ENCODE results near the gene CD63. TPM values are rescaled to one million over a fixed set of nuclear protein-coding genes. Genes with fewer than 3 reads are reported as not detected.

The CD63 gene
- polyA plus RNA-seq, 2 donors: 334 to 463 TPM

GRCh38 chr12:55715833-55716581, 12.8 kb downstream of the CD63 start, which contains the start of gene BLOC1S1:
Gene BLOC1S1, plus strand, starts transcription at chr12:55716046. Its CDS starts 6 bp downstream, at chr12:55716052.
- Histone ChIP-seq H3K36me3 (ENCODE audit: control insufficient read depth in 2 of 2, insufficient read depth in 2 of 2, low read length in 1 of 2) (peaks cover 0 to 3% of the 10 kb centered on the region in 2 donors), H3K27ac (ENCODE audit: low read depth in 2 of 2, low read length in 1 of 2) (peak within 1 kb of the TSS; percentile 98 to 99), H3K9me3 (ENCODE audit: control insufficient read depth in 2 of 2, insufficient read depth in 1 of 2, low read depth in 1 of 2, low read length in 1 of 2) (no peaks in the 10 kb centered on the region), H3K4me1 (ENCODE audit: control insufficient read depth in 2 of 2, insufficient read depth in 2 of 2, low read length in 1 of 2) (peaks cover 4 to 23% of the 10 kb centered on the region in 2 donors), H3K27me3 (ENCODE audit: control insufficient read depth in 1 of 2, insufficient read depth in 2 of 2, low read length in 2 of 2) (no peaks in the 10 kb centered on the region), H3K4me3 (ENCODE audit: low read depth in 1 of 2, low read length in 2 of 2) (peak within 1 kb of the TSS; percentile 69)
- WGBS, 2 donors: 0 to 1% methylated on average over 40 to 42 of the region's 42 CpGs

GRCh38 chr12:55715169-55715764, 13.5 kb downstream of the CD63 start:
- Histone ChIP-seq H3K4me3 (ENCODE audit: low read depth in 1 of 2, low read length in 2 of 2) (peak overlapping the region; percentile 69), H3K27ac (ENCODE audit: low read depth in 2 of 2, low read length in 1 of 2) (peak overlapping the region; percentile 98 to 99), H3K4me1 (ENCODE audit: control insufficient read depth in 2 of 2, insufficient read depth in 2 of 2, low read length in 1 of 2) (peaks cover 4 to 22% of the 10 kb centered on the region in 2 donors), H3K27me3 (ENCODE audit: control insufficient read depth in 1 of 2, insufficient read depth in 2 of 2, low read length in 2 of 2) (no peaks in the 10 kb centered on the region), H3K9me3 (ENCODE audit: control insufficient read depth in 2 of 2, insufficient read depth in 1 of 2, low read depth in 1 of 2, low read length in 1 of 2) (no peaks in the 10 kb centered on the region), H3K36me3 (ENCODE audit: control insufficient read depth in 2 of 2, insufficient read depth in 2 of 2, low read length in 1 of 2) (peaks cover 0 to 3% of the 10 kb centered on the region in 2 donors)
- 35 to 43% methylated on average over 7 of the region's 7 CpGs for WGBS, 2 donors

- Histone ChIP-seq H3K27ac (ENCODE audit: low read depth in 2 of 2, low read length in 1 of 2) (no peak overlapping the region), H3K4me1 (ENCODE audit: control insufficient read depth in 2 of 2, insufficient read depth in 2 of 2, low read length in 1 of 2) (peaks cover 0 to 10% of the 10 kb centered on the region in 2 donors), H3K27me3 (ENCODE audit: control insufficient read depth in 1 of 2, insufficient read depth in 2 of 2, low read length in 2 of 2) (no peaks in the 10 kb centered on the region), H3K36me3 (ENCODE audit: control insufficient read depth in 2 of 2, insufficient read depth in 2 of 2, low read length in 1 of 2) (no peaks in the 10 kb centered on the region), H3K4me3 (ENCODE audit: low read depth in 1 of 2, low read length in 2 of 2) (no peak overlapping the region), H3K9me3 (ENCODE audit: control insufficient read depth in 2 of 2, insufficient read depth in 1 of 2, low read depth in 1 of 2, low read length in 1 of 2) (no peaks in the 10 kb centered on the region)
- WGBS, 2 donors: 60 to 63% methylated on average over 2 of the region's 2 CpGs
Observed at GRCh38 chr12:55713721-55714120, 15.1 kb downstream of the CD63 start.

GRCh38 chr12:55712700-55713415, 16.0 kb downstream of the CD63 start:
- Histone ChIP-seq H3K9me3 (ENCODE audit: control insufficient read depth in 2 of 2, insufficient read depth in 1 of 2, low read depth in 1 of 2, low read length in 1 of 2) (no peaks in the 10 kb centered on the region), H3K27ac (ENCODE audit: low read depth in 2 of 2, low read length in 1 of 2) (peak overlapping the region in 1 of 2 donors; percentile 8), H3K4me3 (ENCODE audit: low read depth in 1 of 2, low read length in 2 of 2) (no peak overlapping the region), H3K36me3 (ENCODE audit: control insufficient read depth in 2 of 2, insufficient read depth in 2 of 2, low read length in 1 of 2) (no peaks in the 10 kb centered on the region), H3K4me1 (ENCODE audit: control insufficient read depth in 2 of 2, insufficient read depth in 2 of 2, low read length in 1 of 2) (peaks cover 0 to 11% of the 10 kb centered on the region in 2 donors), H3K27me3 (ENCODE audit: control insufficient read depth in 1 of 2, insufficient read depth in 2 of 2, low read length in 2 of 2) (no peaks in the 10 kb centered on the region)
- WGBS, 2 donors: 31 to 45% methylated on average over 1 of the region's 1 CpG

GRCh38 chr12:55711786-55712553, 16.8 kb downstream of the CD63 start:
- Histone ChIP-seq H3K36me3 (ENCODE audit: control insufficient read depth in 2 of 2, insufficient read depth in 2 of 2, low read length in 1 of 2) (no peaks in the 10 kb centered on the region), H3K9me3 (ENCODE audit: control insufficient read depth in 2 of 2, insufficient read depth in 1 of 2, low read depth in 1 of 2, low read length in 1 of 2) (no peaks in the 10 kb centered on the region), H3K4me3 (ENCODE audit: low read depth in 1 of 2, low read length in 2 of 2) (no peak overlapping the region), H3K27me3 (ENCODE audit: control insufficient read depth in 1 of 2, insufficient read depth in 2 of 2, low read length in 2 of 2) (peaks cover 0 to 2% of the 10 kb centered on the region in 2 donors), H3K27ac (ENCODE audit: low read depth in 2 of 2, low read length in 1 of 2) (peak overlapping the region in 1 of 2 donors; percentile 73), H3K4me1 (ENCODE audit: control insufficient read depth in 2 of 2, insufficient read depth in 2 of 2, low read length in 1 of 2) (peaks cover 0 to 9% of the 10 kb centered on the region in 2 donors)
- 77 to 85% methylated on average over 4 of the region's 4 CpGs for WGBS, 2 donors

- Histone ChIP-seq H3K4me1 (ENCODE audit: control insufficient read depth in 2 of 2, insufficient read depth in 2 of 2, low read length in 1 of 2) (peaks cover 0 to 6% of the 10 kb centered on the region in 2 donors), H3K4me3 (ENCODE audit: low read depth in 1 of 2, low read length in 2 of 2) (peak overlapping the region in 1 of 2 donors; percentile 65), H3K27me3 (ENCODE audit: control insufficient read depth in 1 of 2, insufficient read depth in 2 of 2, low read length in 2 of 2) (peaks cover 0 to 2% of the 10 kb centered on the region in 2 donors), H3K36me3 (ENCODE audit: control insufficient read depth in 2 of 2, insufficient read depth in 2 of 2, low read length in 1 of 2) (no peaks in the 10 kb centered on the region), H3K27ac (ENCODE audit: low read depth in 2 of 2, low read length in 1 of 2) (peak overlapping the region; percentile 69 to 80), H3K9me3 (ENCODE audit: control insufficient read depth in 2 of 2, insufficient read depth in 1 of 2, low read depth in 1 of 2, low read length in 1 of 2) (no peaks in the 10 kb centered on the region)
- 22 to 29% methylated on average over 3 of the region's 3 CpGs for WGBS, 2 donors
Observed at GRCh38 chr12:55708695-55709233, 20.0 kb downstream of the CD63 start.

- H3K27ac ChIP-seq (ENCODE audit: low read depth in 2 of 2, low read length in 1 of 2): peak within 1 kb of the TSS; percentile 69 to 80
- WGBS, 2 donors: 0 to 2% methylated on average over 26 to 39 of the region's 39 CpGs
- peaks cover 0 to 6% of the 10 kb centered on the region in 2 donors for H3K4me1 ChIP-seq (ENCODE audit: control insufficient read depth in 2 of 2, insufficient read depth in 2 of 2, low read length in 1 of 2)
- H3K9me3 ChIP-seq (ENCODE audit: control insufficient read depth in 2 of 2, insufficient read depth in 1 of 2, low read depth in 1 of 2, low read length in 1 of 2): no peaks in the 10 kb centered on the region
- H3K36me3 ChIP-seq (ENCODE audit: control insufficient read depth in 2 of 2, insufficient read depth in 2 of 2, low read length in 1 of 2): no peaks in the 10 kb centered on the region
- peak within 1 kb of the TSS; percentile 51 to 65 for H3K4me3 ChIP-seq (ENCODE audit: low read depth in 1 of 2, low read length in 2 of 2)
- H3K27me3 ChIP-seq (ENCODE audit: control insufficient read depth in 1 of 2, insufficient read depth in 2 of 2, low read length in 2 of 2): peaks cover 0 to 2% of the 10 kb centered on the region in 2 donors
Observed at GRCh38 chr12:55707841-55708694, 20.7 kb downstream of the CD63 start, which contains the start of gene ITGA7. Gene ITGA7, minus strand, starts transcription at chr12:55707904. Its CDS starts 222 bp downstream, at chr12:55707682.

GRCh38 chr12:55707219-55707671, 21.6 kb downstream of the CD63 start:
- Histone ChIP-seq H3K9me3 (ENCODE audit: control insufficient read depth in 2 of 2, insufficient read depth in 1 of 2, low read depth in 1 of 2, low read length in 1 of 2) (no peaks in the 10 kb centered on the region), H3K27me3 (ENCODE audit: control insufficient read depth in 1 of 2, insufficient read depth in 2 of 2, low read length in 2 of 2) (peaks cover 0 to 2% of the 10 kb centered on the region in 2 donors), H3K4me3 (ENCODE audit: low read depth in 1 of 2, low read length in 2 of 2) (peak overlapping the region; percentile 51 to 65), H3K27ac (ENCODE audit: low read depth in 2 of 2, low read length in 1 of 2) (peak overlapping the region; percentile 69 to 73), H3K4me1 (ENCODE audit: control insufficient read depth in 2 of 2, insufficient read depth in 2 of 2, low read length in 1 of 2) (peaks cover 0 to 6% of the 10 kb centered on the region in 2 donors), H3K36me3 (ENCODE audit: control insufficient read depth in 2 of 2, insufficient read depth in 2 of 2, low read length in 1 of 2) (no peaks in the 10 kb centered on the region)
- WGBS, 2 donors: 11 to 12% methylated on average over 22 of the region's 22 CpGs
